ENCODE data around the gene BCKDHA. TPM values are rescaled to one million over a fixed set of nuclear protein-coding genes. Genes with fewer than 3 reads are reported as not detected.

BCKDHA gene
- total and polyA plus RNA-seq, 2 donors (not counting 1 experiment from before 2014, with no cell fraction given): 11.2 to 30.7 TPM

DNA sequence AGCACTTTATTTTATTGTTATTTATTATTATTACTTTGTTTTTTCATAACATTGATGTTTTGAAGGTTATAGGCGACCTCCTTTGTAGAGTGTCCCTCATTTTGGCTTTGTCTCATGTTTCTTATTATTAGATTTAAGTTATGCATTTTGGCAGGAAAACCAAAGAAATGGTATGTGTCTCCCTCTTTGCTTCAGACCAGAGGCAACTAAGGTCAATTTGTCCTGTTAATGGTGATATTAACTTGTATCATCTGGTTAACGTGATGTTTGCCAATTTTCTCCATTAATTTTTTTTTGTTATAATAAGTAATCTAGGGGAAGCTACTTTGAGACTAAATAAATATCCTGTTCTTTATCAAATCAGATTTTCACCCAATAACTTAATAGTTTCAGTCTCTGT, 25.1 kb upstream of the BCKDHA start:
- H3K4me1 ChIP-seq (ENCODE audit: control insufficient read depth, extremely low read depth, insufficient read depth, low read length): peaks cover 21% of the 10 kb centered on the region
- H3K4me2 ChIP-seq (ENCODE audit: extremely low read depth, insufficient read depth, low read length): no peak overlapping the region
- H4K20me1 ChIP-seq (ENCODE audit: control insufficient read depth, extremely low read depth, insufficient read depth, low read length): no peaks in the 10 kb centered on the region
- H3K9me3 ChIP-seq (ENCODE audit: control insufficient read depth, insufficient read depth, low read depth, low read length): no peaks in the 10 kb centered on the region
- no peak overlapping the region for H3K27ac ChIP-seq (ENCODE audit: insufficient read depth, low read length)
- H3K79me2 ChIP-seq (ENCODE audit: control insufficient read depth, insufficient read depth, low read length): peaks cover 2% of the 10 kb centered on the region
- no peak for TF ChIP-seq EZH2 (IDR thresholded peaks at IDR 0.05; ENCODE audit: low read length, missing control alignments)
- TF ChIP-seq CTCF (conservative IDR thresholded peaks at IDR 0.05 in 1 of 2, IDR thresholded peaks at IDR 0.05 in 1 of 2; ENCODE audit: low read depth in 1 of 2, low read length in 2 of 2): no peak
- no peak for DNase-seq (ENCODE audit: low read depth in 2 of 2)
- H3K4me3 ChIP-seq (replicated peaks in 1 of 4; ENCODE audit: control extremely low read depth in 1 of 4, insufficient read depth in 1 of 4, low read depth in 3 of 4, low read length in 4 of 4): no peak overlapping the region
- H2AFZ ChIP-seq (ENCODE audit: low read length): no peak overlapping the region
- H3K27me3 ChIP-seq (ENCODE audit: control insufficient read depth, insufficient read depth, low read length): no peaks in the 10 kb centered on the region
- H3K9ac ChIP-seq (ENCODE audit: insufficient read depth, low read length): no peak overlapping the region
- H3K36me3 ChIP-seq (ENCODE audit: control insufficient read depth, insufficient read depth, low read length): no peaks in the 10 kb centered on the region

DNA sequence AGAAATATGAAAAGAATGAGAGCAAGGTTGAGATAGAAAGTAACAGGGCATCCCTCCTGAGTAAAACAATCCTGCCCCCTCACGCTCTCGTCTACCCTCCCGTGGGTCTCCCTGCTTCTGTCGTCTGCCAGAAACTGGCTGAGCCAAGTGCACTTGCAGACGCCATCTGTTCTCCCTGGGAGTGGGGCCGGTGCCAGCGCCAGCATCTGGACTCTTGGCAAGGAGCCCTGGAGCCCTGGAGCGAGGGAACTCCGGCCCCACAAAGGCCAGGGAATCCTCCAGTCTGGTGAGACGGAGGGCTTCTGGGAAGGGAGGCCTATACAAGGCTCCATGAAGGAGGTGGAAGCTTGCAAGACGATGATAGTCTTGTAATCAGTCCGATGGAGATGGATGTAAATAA, 23.6 kb upstream of the BCKDHA start:
- H3K79me2 ChIP-seq (ENCODE audit: control insufficient read depth, insufficient read depth, low read length): no peaks in the 10 kb centered on the region
- TF ChIP-seq CTCF (conservative IDR thresholded peaks at IDR 0.05 in 1 of 2, IDR thresholded peaks at IDR 0.05 in 1 of 2; ENCODE audit: low read depth in 1 of 2, low read length in 2 of 2) (no peak), EZH2 (IDR thresholded peaks at IDR 0.05; ENCODE audit: low read length, missing control alignments) (no peak)
- no peaks in the 10 kb centered on the region for H3K36me3 ChIP-seq (ENCODE audit: control insufficient read depth, insufficient read depth, low read length)
- no peaks in the 10 kb centered on the region for H4K20me1 ChIP-seq (ENCODE audit: control insufficient read depth, extremely low read depth, insufficient read depth, low read length)
- DNase-seq (ENCODE audit: low read depth in 2 of 2): peak; percentile 90 to 93
- H3K27me3 ChIP-seq (ENCODE audit: control insufficient read depth, insufficient read depth, low read length): no peaks in the 10 kb centered on the region
- no peak overlapping the region for H3K4me3 ChIP-seq (replicated peaks in 1 of 4; ENCODE audit: control extremely low read depth in 1 of 4, insufficient read depth in 1 of 4, low read depth in 3 of 4, low read length in 4 of 4)
- peaks cover 13% of the 10 kb centered on the region for H3K4me1 ChIP-seq (ENCODE audit: control insufficient read depth, extremely low read depth, insufficient read depth, low read length)
- no peak overlapping the region for H3K9ac ChIP-seq (ENCODE audit: insufficient read depth, low read length)
- no peak overlapping the region for H3K4me2 ChIP-seq (ENCODE audit: extremely low read depth, insufficient read depth, low read length)
- no peak overlapping the region for H2AFZ ChIP-seq (ENCODE audit: low read length)
- no peak overlapping the region for H3K27ac ChIP-seq (ENCODE audit: insufficient read depth, low read length)
- H3K9me3 ChIP-seq (ENCODE audit: control insufficient read depth, insufficient read depth, low read depth, low read length): no peaks in the 10 kb centered on the region

DNA sequence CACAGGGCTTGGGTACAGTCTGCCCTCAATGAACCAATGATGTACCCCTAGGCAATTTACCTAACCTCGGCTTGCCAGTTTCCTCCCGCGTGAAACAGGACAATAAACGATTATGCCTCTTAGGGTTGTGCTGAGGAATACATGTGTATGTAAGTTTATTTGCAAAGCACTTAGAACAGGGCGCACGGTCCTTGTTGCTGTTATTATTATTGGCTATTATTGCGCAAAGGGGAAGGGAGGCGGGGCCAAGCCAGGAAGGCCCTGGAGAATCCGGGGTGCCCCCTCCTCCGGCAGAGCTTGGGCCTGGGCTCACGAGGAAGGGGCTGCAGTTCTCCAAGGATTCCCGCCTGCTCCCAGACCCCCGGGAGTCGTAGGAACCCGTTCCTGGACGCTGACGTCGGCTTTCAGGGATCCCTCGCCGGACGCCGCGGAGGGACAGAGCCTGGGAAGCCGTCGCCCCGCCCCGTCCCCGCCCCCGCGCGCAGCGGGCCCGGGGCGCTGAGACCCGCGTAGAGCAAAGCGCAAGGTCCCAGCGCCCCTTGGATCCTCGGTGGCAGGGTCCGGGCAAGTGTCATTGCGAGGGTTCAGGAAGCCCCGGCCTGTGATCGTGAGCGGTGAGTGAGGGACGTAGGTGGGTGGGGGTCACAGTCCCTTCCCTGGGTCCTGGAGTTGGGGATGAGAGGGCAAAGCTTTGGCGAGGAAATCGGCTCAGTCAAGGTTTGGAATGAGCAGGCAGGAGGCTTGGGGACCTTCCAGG, 21.2 kb upstream of the BCKDHA start, which contains the start of gene TMEM91:
Gene TMEM91 (plus strand): TSS at position 293 of the 757 bp plus-strand sequence. CDS start 1,777 bp downstream, outside the sequence.
- DNase-seq (ENCODE audit: low read depth in 2 of 2): peak in 1 of 2 donors; percentile 44
- Histone ChIP-seq H3K27ac (ENCODE audit: insufficient read depth, low read length) (no peak within 1 kb of the TSS), H3K9ac (ENCODE audit: insufficient read depth, low read length) (peak within 1 kb of the TSS; percentile 33), H4K20me1 (ENCODE audit: control insufficient read depth, extremely low read depth, insufficient read depth, low read length) (no peaks in the 10 kb centered on the region), H2AFZ (ENCODE audit: low read length) (peak within 1 kb of the TSS; percentile 67), H3K36me3 (ENCODE audit: control insufficient read depth, insufficient read depth, low read length) (no peaks in the 10 kb centered on the region), H3K79me2 (ENCODE audit: control insufficient read depth, insufficient read depth, low read length) (no peaks in the 10 kb centered on the region), H3K9me3 (ENCODE audit: control insufficient read depth, insufficient read depth, low read depth, low read length) (no peaks in the 10 kb centered on the region), H3K4me1 (ENCODE audit: control insufficient read depth, extremely low read depth, insufficient read depth, low read length) (peaks cover 13% of the 10 kb centered on the region), H3K4me3 (replicated peaks in 1 of 4; ENCODE audit: control extremely low read depth in 1 of 4, insufficient read depth in 1 of 4, low read depth in 3 of 4, low read length in 4 of 4) (peak within 1 kb of the TSS; percentile 41 to 57 (median 52)), H3K4me2 (ENCODE audit: extremely low read depth, insufficient read depth, low read length) (peak within 1 kb of the TSS; percentile 61), H3K27me3 (ENCODE audit: control insufficient read depth, insufficient read depth, low read length) (no peaks in the 10 kb centered on the region)
- TF ChIP-seq CTCF (conservative IDR thresholded peaks at IDR 0.05 in 1 of 2, IDR thresholded peaks at IDR 0.05 in 1 of 2; ENCODE audit: low read depth in 1 of 2, low read length in 2 of 2): no peak
